Breast epithelium (tissue), 3 donors: ENCODE results near the gene PRDM16.

ENCODE experiments used
- CTCF ChIP-seq, 3 donors: fragments of 450-650 bp; IDR thresholded peaks; one replicate each; pipeline ENCODE4 v1.5.1; 2016 to 2017; ENCODE audit warnings: antibody characterized with exemption in 3 of 3, mild to moderate bottlenecking in 3 of 3, moderate library complexity in 3 of 3
- POLR2AphosphoS5 ChIP-seq, 3 donors: sonication (generic); formaldehyde crosslinking; IDR thresholded peaks; one replicate each; pipeline ENCODE4 v1.6.1; 2017; ENCODE audit warnings: antibody characterized with exemption in 3 of 3

GRCh38 chr1:3244927-3245315 is 175.9 kb downstream of the PRDM16 start:
- TF ChIP-seq POLR2AphosphoS5 (IDR thresholded peaks at IDR 0.05) (no peak), CTCF (IDR thresholded peaks at IDR 0.05) (no peak)
